Liver (tissue), 9 donors: Measurements from ENCODE around the gene BRWD1. TPM values are rescaled to one million over a fixed set of nuclear protein-coding genes. Genes with fewer than 3 reads are reported as not detected.

ENCODE experiments used
- DNase-seq: peaks from one replicate; pipeline ENCODE4 v3.0.0-alpha.2; 2017; ENCODE audit warnings: low spot score
- H3K27ac ChIP-seq, 2 donors: one replicate each; pipeline ENCODE4 v1.7.0; 2013; ENCODE audit warnings: inconsistent platforms in 2 of 2, low read length in 2 of 2, control low read depth in 1 of 2, low read depth in 1 of 2, mild to moderate bottlenecking in 1 of 2
- H3K27me3 ChIP-seq, 4 donors: one replicate each; pipeline versions ENCODE4 v1.6.1 to v1.7.0; 2013; ENCODE audit warnings: low read length in 3 of 4, inconsistent platforms in 1 of 4, mild to moderate bottlenecking in 1 of 4, moderate library complexity in 1 of 4; ENCODE audit not compliant: control insufficient read depth in 4 of 4, insufficient read depth in 4 of 4
- H3K36me3 ChIP-seq, 4 donors: one replicate each; pipeline versions ENCODE4 v1.6.1 to v1.7.0; 2013; ENCODE audit warnings: low read length in 3 of 4, mild to moderate bottlenecking in 3 of 4, low read depth in 1 of 4, moderate library complexity in 1 of 4; ENCODE audit not compliant: control insufficient read depth in 4 of 4, insufficient read depth in 3 of 4
- H3K4me1 ChIP-seq, 4 donors: one replicate each; pipeline versions ENCODE4 v1.6.1 to v1.7.0; 2013; ENCODE audit warnings: low read length in 3 of 4, mild to moderate bottlenecking in 3 of 4, moderate library complexity in 1 of 4; ENCODE audit not compliant: control insufficient read depth in 4 of 4, insufficient read depth in 4 of 4
- H3K4me3 ChIP-seq, 3 donors: one replicate each; pipeline versions ENCODE4 v1.6.1 to v1.7.0; 2013; ENCODE audit warnings: low read length in 3 of 3, control low read depth in 1 of 3, low read depth in 1 of 3, mild to moderate bottlenecking in 1 of 3
- H3K9ac ChIP-seq, 2 donors: one replicate each; pipeline ENCODE4 v1.7.0; 2013; ENCODE audit warnings: low read length in 2 of 2, mild to moderate bottlenecking in 2 of 2, moderate library complexity in 2 of 2, control low read depth in 1 of 2, low read depth in 1 of 2
- H3K9me3 ChIP-seq, 4 donors: one replicate each; pipeline versions ENCODE4 v1.6.1 to v1.7.0; 2013; ENCODE audit warnings: low read length in 3 of 4; ENCODE audit not compliant: control insufficient read depth in 4 of 4
- ATF3 ChIP-seq: IDR thresholded peaks from 2 replicates; pipeline ENCODE4 v1.6.1; 2016; ENCODE audit warnings: antibody characterized with exemption
- CTCF ChIP-seq: fragments of 150-350 bp; IDR thresholded peaks from 2 replicates; pipeline ENCODE4 v1.5.1; 2017; ENCODE audit warnings: improper control_type of control experiment, low read depth, low read length; ENCODE audit not compliant: missing input control
- EGR1 ChIP-seq, 2 donors: IDR thresholded peaks; 2 replicates each; pipeline ENCODE4 v1.6.1; 2016 to 2018; ENCODE audit warnings: antibody characterized with exemption in 2 of 2, low read depth in 2 of 2
- FOXA1 ChIP-seq: IDR thresholded peaks from 2 replicates; pipeline ENCODE4 v1.6.1; 2016; ENCODE audit warnings: antibody characterized with exemption
- FOXA2 ChIP-seq: IDR thresholded peaks from 2 replicates; pipeline ENCODE4 v1.6.1; 2016; ENCODE audit warnings: antibody characterized with exemption
- GABPA ChIP-seq, 2 donors: IDR thresholded peaks in 1 of 2; conservative IDR thresholded peaks in 1 of 2; 2 replicates each; pipeline ENCODE4 v1.6.1; 2016; ENCODE audit warnings: antibody characterized with exemption in 2 of 2, mild to moderate bottlenecking in 1 of 2, moderate library complexity in 1 of 2
- HNF4A ChIP-seq, 2 donors: conservative IDR thresholded peaks; 2 replicates each; pipeline ENCODE4 v1.6.1; 2016; ENCODE audit warnings: antibody characterized with exemption in 2 of 2, mild to moderate bottlenecking in 2 of 2
- HNF4G ChIP-seq: IDR thresholded peaks from 2 replicates; pipeline ENCODE4 v1.6.1; 2016; ENCODE audit warnings: antibody characterized with exemption
- JUND ChIP-seq, 2 donors: IDR thresholded peaks; 2 replicates each; pipeline ENCODE4 v1.6.1; 2016; ENCODE audit warnings: antibody characterized with exemption in 2 of 2
- MAX ChIP-seq: IDR thresholded peaks from 2 replicates; pipeline ENCODE4 v1.6.1; 2016; ENCODE audit warnings: antibody characterized with exemption
- RAD21 ChIP-seq, 2 donors: IDR thresholded peaks; 2 replicates each; pipeline ENCODE4 v1.6.1; 2016; ENCODE audit warnings: antibody characterized with exemption in 2 of 2, mild to moderate bottlenecking in 2 of 2
- REST ChIP-seq: IDR thresholded peaks from 2 replicates; pipeline ENCODE4 v1.6.1; 2016; ENCODE audit warnings: antibody characterized with exemption, mild to moderate bottlenecking
- RXRA ChIP-seq, 2 donors: IDR thresholded peaks; 2 replicates each; pipeline ENCODE4 v1.6.1; 2017 to 2018; ENCODE audit warnings: antibody characterized with exemption in 2 of 2, mild to moderate bottlenecking in 1 of 2
- SP1 ChIP-seq: IDR thresholded peaks from 2 replicates; pipeline ENCODE4 v1.6.1; 2018; ENCODE audit warnings: antibody characterized with exemption, mild to moderate bottlenecking
- TAF1 ChIP-seq: conservative IDR thresholded peaks from 2 replicates; pipeline ENCODE4 v1.6.1; 2016; ENCODE audit warnings: antibody characterized with exemption, mild to moderate bottlenecking
- YY1 ChIP-seq: IDR thresholded peaks from 2 replicates; pipeline ENCODE4 v1.6.1; 2016; ENCODE audit warnings: antibody characterized with exemption, mild to moderate bottlenecking
- ZBTB33 ChIP-seq: IDR thresholded peaks from 2 replicates; pipeline ENCODE4 v1.6.1; 2016; ENCODE audit warnings: antibody characterized with exemption
- WGBS: extraction: QIAGEN DNeasy Blood & Tissue Kit; methylation state at CpG from one replicate; pipeline ENCODE4 v1.1.7; 2013; 5-methylcytosine and 5-hydroxymethylcytosine counted together
- polyA plus RNA-seq, 2 donors: library from polyadenylated mRNA; stranded (reverse) in 1 of 2; unstranded in 1 of 2; fragments of 200-250 nt in 1 of 2; fragments of >200 nt in 1 of 2; fragmentation: Nextera tagmentation in 1 of 2; extraction: Ambion mirVana in 1 of 2; gene quantifications; one replicate each; pipeline versions ENCODE4 v1.2.1 to v1.2.3, GENCODE V29; 2013 to 2015
- total RNA-seq, 2 donors: library from RNA; depleted of rRNA; stranded (reverse); fragments of >200 nt; gene quantifications; one replicate each; pipeline ENCODE4 v1.2.3, GENCODE V29; 2014
- donor health status: healthy.
- donor health status: healthy.
- donor health status: healthy.
- donor health status: healthy.
- donor health status: healthy.

Gene BRWD1
- total and polyA plus RNA-seq, 4 donors = 5.2 to 56.6 (median 20.9) TPM

- H3K27me3 ChIP-seq = no peaks in the 10 kb centered on the region
- no peak overlapping the region for H3K4me3 ChIP-seq
- H3K9ac ChIP-seq = no peak overlapping the region
- TF ChIP-seq JUND (IDR thresholded peaks at IDR 0.05) = no peak
- TF ChIP-seq SP1 = no peak
- TF ChIP-seq RAD21 (IDR thresholded peaks at IDR 0.05) = no peak
- TF ChIP-seq RXRA (IDR thresholded peaks at IDR 0.05) = no peak
- TF ChIP-seq MAX = no peak
- TF ChIP-seq GABPA (IDR thresholded peaks at IDR 0.05 in 1 of 2, conservative IDR thresholded peaks at IDR 0.05 in 1 of 2) = no peak
- no peak for TF ChIP-seq ATF3
- no peak for TF ChIP-seq HNF4G
- TF ChIP-seq FOXA1 = no peak
- no peak for TF ChIP-seq YY1
- no peak for TF ChIP-seq CTCF
- 76% methylated on average over 4 of the region's 4 CpGs for WGBS
- no peaks in the 10 kb centered on the region for H3K9me3 ChIP-seq
- no peak for DNase-seq
- no peak overlapping the region for H3K27ac ChIP-seq
- H3K4me1 ChIP-seq = no peaks in the 10 kb centered on the region
- no peaks in the 10 kb centered on the region for H3K36me3 ChIP-seq
Measured at GRCh38 chr21:39359382-39359781, 46.0 kb upstream of the BRWD1 start.

- 89% methylated on average over 3 of the region's 3 CpGs for WGBS
- no peak for DNase-seq
- TF ChIP-seq EGR1 (IDR thresholded peaks at IDR 0.05; ENCODE audit: low read depth in 2 of 2) = no peak
- no peak for TF ChIP-seq YY1
- no peak for TF ChIP-seq TAF1
- no peak for TF ChIP-seq ZBTB33
- TF ChIP-seq RAD21 (IDR thresholded peaks at IDR 0.05) = no peak
- TF ChIP-seq JUND (IDR thresholded peaks at IDR 0.05) = no peak
- TF ChIP-seq GABPA (IDR thresholded peaks at IDR 0.05 in 1 of 2, conservative IDR thresholded peaks at IDR 0.05 in 1 of 2) = no peak
- no peak for TF ChIP-seq ATF3
- TF ChIP-seq MAX = no peak
- TF ChIP-seq REST = no peak
- no peak for TF ChIP-seq SP1
- TF ChIP-seq RXRA (IDR thresholded peaks at IDR 0.05) = no peak
- no peak for TF ChIP-seq FOXA1
- no peak for TF ChIP-seq CTCF
- TF ChIP-seq FOXA2 = no peak
- no peak for TF ChIP-seq HNF4G
- TF ChIP-seq HNF4A (conservative IDR thresholded peaks at IDR 0.05) = no peak
- Histone ChIP-seq H3K27me3 (no peaks in the 10 kb centered on the region), H3K27ac (no peak overlapping the region), H3K9ac (no peak overlapping the region), H3K36me3 (no peaks in the 10 kb centered on the region), H3K4me1 (peaks cover 0 to 15% (median 2%) of the 10 kb centered on the region in 4 donors), H3K9me3 (no peaks in the 10 kb centered on the region), H3K4me3 (no peak overlapping the region)
Measured at GRCh38 chr21:39353295-39353694, 39.9 kb upstream of the BRWD1 start.
